Measurements from ENCODE around the gene APOBEC3A.

DNA sequence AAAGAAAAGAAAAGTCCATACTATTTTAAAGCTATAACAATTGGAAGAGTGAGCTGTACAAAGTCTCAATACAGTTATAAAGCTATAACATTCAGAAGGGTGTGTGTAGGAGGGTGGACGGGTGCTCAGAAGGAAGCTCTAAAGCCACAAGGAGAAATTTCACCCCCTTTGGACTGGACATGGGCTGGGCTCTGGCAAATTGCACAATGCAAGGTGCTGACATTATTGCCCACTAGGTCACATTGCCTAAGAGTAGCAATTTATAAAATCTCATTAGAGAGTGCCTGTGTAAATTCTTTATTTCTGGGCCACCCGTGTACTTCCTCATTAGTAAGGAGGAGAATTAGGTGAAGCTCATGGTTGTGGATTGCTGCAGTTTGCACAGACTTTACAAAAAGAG lies 5.7 kb upstream of the APOBEC3A start:
- TF ChIP-seq, protein P1, sequence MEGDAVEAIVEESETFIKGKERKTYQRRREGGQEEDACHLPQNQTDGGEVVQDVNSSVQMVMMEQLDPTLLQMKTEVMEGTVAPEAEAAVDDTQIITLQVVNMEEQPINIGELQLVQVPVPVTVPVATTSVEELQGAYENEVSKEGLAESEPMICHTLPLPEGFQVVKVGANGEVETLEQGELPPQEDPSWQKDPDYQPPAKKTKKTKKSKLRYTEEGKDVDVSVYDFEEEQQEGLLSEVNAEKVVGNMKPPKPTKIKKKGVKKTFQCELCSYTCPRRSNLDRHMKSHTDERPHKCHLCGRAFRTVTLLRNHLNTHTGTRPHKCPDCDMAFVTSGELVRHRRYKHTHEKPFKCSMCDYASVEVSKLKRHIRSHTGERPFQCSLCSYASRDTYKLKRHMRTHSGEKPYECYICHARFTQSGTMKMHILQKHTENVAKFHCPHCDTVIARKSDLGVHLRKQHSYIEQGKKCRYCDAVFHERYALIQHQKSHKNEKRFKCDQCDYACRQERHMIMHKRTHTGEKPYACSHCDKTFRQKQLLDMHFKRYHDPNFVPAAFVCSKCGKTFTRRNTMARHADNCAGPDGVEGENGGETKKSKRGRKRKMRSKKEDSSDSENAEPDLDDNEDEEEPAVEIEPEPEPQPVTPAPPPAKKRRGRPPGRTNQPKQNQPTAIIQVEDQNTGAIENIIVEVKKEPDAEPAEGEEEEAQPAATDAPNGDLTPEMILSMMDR (conservative IDR thresholded peaks at IDR 0.05; ENCODE audit: low read depth, low read length) = no peak
- TF ChIP-seq RAD21 (IDR thresholded peaks at IDR 0.05; ENCODE audit: low read length) = no peak
- TF ChIP-seq CHD1 (IDR thresholded peaks at IDR 0.05; ENCODE audit: low read depth, low read length) = no peak
- TF ChIP-seq SMC3 (IDR thresholded peaks at IDR 0.05; ENCODE audit: low read depth, low read length) = no peak
- no peak for TF ChIP-seq POLR2A (IDR thresholded peaks at IDR 0.05; ENCODE audit: low read depth, low read length)
- TF ChIP-seq FOS (IDR thresholded peaks at IDR 0.05; ENCODE audit: low read depth, low read length) = no peak
- TF ChIP-seq MXI1 (IDR thresholded peaks at IDR 0.05; ENCODE audit: borderline replicate concordance, low read depth, low read length) = no peak
- TF ChIP-seq MAZ (IDR thresholded peaks at IDR 0.05; ENCODE audit: borderline replicate concordance, low read depth, low read length) = no peak
- TF ChIP-seq CEBPB (IDR thresholded peaks at IDR 0.05; ENCODE audit: low read depth, low read length) = no peak
- TF ChIP-seq, protein P2, sequence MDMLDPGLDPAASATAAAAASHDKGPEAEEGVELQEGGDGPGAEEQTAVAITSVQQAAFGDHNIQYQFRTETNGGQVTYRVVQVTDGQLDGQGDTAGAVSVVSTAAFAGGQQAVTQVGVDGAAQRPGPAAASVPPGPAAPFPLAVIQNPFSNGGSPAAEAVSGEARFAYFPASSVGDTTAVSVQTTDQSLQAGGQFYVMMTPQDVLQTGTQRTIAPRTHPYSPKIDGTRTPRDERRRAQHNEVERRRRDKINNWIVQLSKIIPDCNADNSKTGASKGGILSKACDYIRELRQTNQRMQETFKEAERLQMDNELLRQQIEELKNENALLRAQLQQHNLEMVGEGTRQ (IDR thresholded peaks at IDR 0.05; ENCODE audit: low read depth, low read length) = no peak
- TF ChIP-seq MAFK (IDR thresholded peaks at IDR 0.05; ENCODE audit: low read depth, low read length) = no peak
- no peak for TF ChIP-seq RCOR1 (IDR thresholded peaks at IDR 0.05; ENCODE audit: insufficient replicate concordance, low read length)
- no peak for TF ChIP-seq BHLHE40 (IDR thresholded peaks at IDR 0.05; ENCODE audit: low read depth, low read length)
